ENCODE measurements around the gene UGT1A4.

UGT1A4 gene

GRCh38 chr2:233754872-233755611 is 36.5 kb downstream of the UGT1A4 start:
- Mint-ChIP-seq H3K27ac (no peak overlapping the region), H3K4me1 (no peaks in the 10 kb centered on the region), H3K27me3 (ENCODE audit: low read depth, poor library complexity) (peaks cover 11% of the 10 kb centered on the region), H3K4me3 (no peak overlapping the region), H3K9me3 (peaks cover 27% of the 10 kb centered on the region), H3K36me3 (ENCODE audit: low read depth) (no peaks in the 10 kb centered on the region)
- DNase-seq = no peak
- TF ChIP-seq CTCF (IDR thresholded peaks at IDR 0.05) = no peak

- no peaks in the 10 kb centered on the region for H3K4me1 Mint-ChIP-seq
- no peak for DNase-seq
- no peak overlapping the region for H3K4me3 Mint-ChIP-seq
- peaks cover 16% of the 10 kb centered on the region for H3K27me3 Mint-ChIP-seq (ENCODE audit: low read depth, poor library complexity)
- H3K27ac Mint-ChIP-seq = no peak overlapping the region
- peaks cover 13% of the 10 kb centered on the region for H3K9me3 Mint-ChIP-seq
- no peaks in the 10 kb centered on the region for H3K36me3 Mint-ChIP-seq (ENCODE audit: low read depth)
- no peak for TF ChIP-seq CTCF (IDR thresholded peaks at IDR 0.05)
These were observed 38.0 kb downstream of the UGT1A4 start for GRCh38 chr2:233756429-233757081.

GRCh38 chr2:233758141-233758540 is 39.6 kb downstream of the UGT1A4 start:
- Mint-ChIP-seq H3K4me3 (no peak overlapping the region), H3K27me3 (ENCODE audit: low read depth, poor library complexity) (peaks cover 16% of the 10 kb centered on the region), H3K36me3 (ENCODE audit: low read depth) (no peaks in the 10 kb centered on the region), H3K4me1 (no peaks in the 10 kb centered on the region), H3K27ac (no peak overlapping the region), H3K9me3 (peaks cover 3% of the 10 kb centered on the region)
- TF ChIP-seq CTCF (IDR thresholded peaks at IDR 0.05) = no peak
- DNase-seq = no peak

GRCh38 chr2:233758849-233759248 is 40.3 kb downstream of the UGT1A4 start:
- peaks cover 17% of the 10 kb centered on the region for H3K27me3 Mint-ChIP-seq (ENCODE audit: low read depth, poor library complexity)
- H3K9me3 Mint-ChIP-seq = peaks cover 3% of the 10 kb centered on the region
- H3K4me1 Mint-ChIP-seq = no peaks in the 10 kb centered on the region
- H3K36me3 Mint-ChIP-seq (ENCODE audit: low read depth) = no peaks in the 10 kb centered on the region
- no peak for DNase-seq
- H3K27ac Mint-ChIP-seq = no peak overlapping the region
- no peak overlapping the region for H3K4me3 Mint-ChIP-seq
- TF ChIP-seq CTCF (IDR thresholded peaks at IDR 0.05) = no peak

GRCh38 chr2:233760043-233760442 is 41.5 kb downstream of the UGT1A4 start, which contains the start of gene UGT1A1:
Gene UGT1A1 (plus strand): TSS chr2:233760270. CDS start chr2:233760288, 18 bp downstream.
- H3K27ac Mint-ChIP-seq = no peak within 1 kb of the TSS
- H3K4me1 Mint-ChIP-seq = no peaks in the 10 kb centered on the region
- no peak for DNase-seq
- no peak for TF ChIP-seq CTCF (IDR thresholded peaks at IDR 0.05)
- H3K27me3 Mint-ChIP-seq (ENCODE audit: low read depth, poor library complexity) = peaks cover 19% of the 10 kb centered on the region
- no peaks in the 10 kb centered on the region for H3K9me3 Mint-ChIP-seq
- no peak within 1 kb of the TSS for H3K4me3 Mint-ChIP-seq
- no peaks in the 10 kb centered on the region for H3K36me3 Mint-ChIP-seq (ENCODE audit: low read depth)

All from nephron progenitor cell (in vitro differentiated cells).